ENCODE measurements around the gene FAM149B1.

FAM149B1 gene

DNA sequence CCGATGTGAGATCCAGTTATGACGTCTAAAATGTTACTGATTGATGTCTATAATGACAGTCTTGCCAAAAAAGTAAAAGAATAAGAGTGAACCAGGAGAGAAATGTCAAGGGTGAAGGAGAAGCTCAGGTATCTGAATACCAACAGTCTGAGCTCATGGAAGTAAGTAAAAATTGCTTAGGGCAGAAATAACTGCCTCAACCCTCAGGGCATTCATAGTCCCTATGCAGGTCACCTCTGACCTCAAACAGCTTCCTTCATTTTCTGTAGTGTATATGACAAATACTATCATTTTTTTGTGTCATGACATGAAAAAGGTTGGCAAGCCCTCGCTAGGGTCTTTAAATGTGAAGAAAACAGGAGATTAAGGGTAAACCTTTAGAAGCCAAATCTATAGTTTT lies 125.5 kb downstream of the FAM149B1 start:
- DNase-seq = no peak

Data from NCI-H146 (cell line).